Left cardiac atrium (tissue), 4 donors: ENCODE results near the gene GSTT2B. TPM values are rescaled to one million over a fixed set of nuclear protein-coding genes. Genes with fewer than 3 reads are reported as not detected.
"Not testable (repeated sequence)": the region's sequence is repeated elsewhere in the genome, so short reads cannot be mapped to it uniquely, and the experiment has no call there.

Experiments used
- ATAC-seq, 2 donors: fragments of 200-7000 bp; cut with Tn5 transposase; one replicate each; pipeline ENCODE4 v1.9.1; 2020; ENCODE audit warnings: mild to moderate bottlenecking in 2 of 2, moderate library complexity in 2 of 2
- DNase-seq: peaks from one replicate; pipeline ENCODE4 v3.0.0-alpha.2; 2020
- intact Hi-C, 2 donors: fragments of 100-400 bp; cut with DNase I; formaldehyde crosslinking; loops; one replicate each; pipeline versions ENCODE4 v1.14.1 to v1.15.1; 2022 to 2023
- long read RNA-seq: library from polyadenylated mRNA; unstranded; transcript quantifications from one replicate; pipeline ENCODE4 v2.0.0, GENCODE V29; 2021
- total RNA-seq, 2 donors: library from RNA; stranded (reverse); fragmentation: NEBNext Ultra II Directional; extraction: Animal tissue kit (Norgen Biotek cat#: 25700); gene quantifications; one replicate each; pipeline ENCODE4 v1.2.1, GENCODE V29; 2021
- donor health status: DM: no; HTN: yes; CAD: no.
- donor health status: DM: no; HTN: yes; CAD: no; lungs with severe emphysema.
- donor health status: DM: yes; HTN: yes; CAD: no.
- donor health status: Dilated cardiomyopathy.

Gene GSTT2B, protein sequence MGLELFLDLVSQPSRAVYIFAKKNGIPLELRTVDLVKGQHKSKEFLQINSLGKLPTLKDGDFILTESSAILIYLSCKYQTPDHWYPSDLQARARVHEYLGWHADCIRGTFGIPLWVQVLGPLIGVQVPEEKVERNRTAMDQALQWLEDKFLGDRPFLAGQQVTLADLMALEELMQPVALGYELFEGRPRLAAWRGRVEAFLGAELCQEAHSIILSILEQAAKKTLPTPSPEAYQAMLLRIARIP
- total RNA-seq: 1 to 10 TPM; 4.8 to 7.9 TPM
- long read RNA-seq, partial matches to known transcripts: 0 of 1 reads
- long read RNA-seq, other reads (novel, unspliced or antisense): 0 of 1 reads

DNA sequence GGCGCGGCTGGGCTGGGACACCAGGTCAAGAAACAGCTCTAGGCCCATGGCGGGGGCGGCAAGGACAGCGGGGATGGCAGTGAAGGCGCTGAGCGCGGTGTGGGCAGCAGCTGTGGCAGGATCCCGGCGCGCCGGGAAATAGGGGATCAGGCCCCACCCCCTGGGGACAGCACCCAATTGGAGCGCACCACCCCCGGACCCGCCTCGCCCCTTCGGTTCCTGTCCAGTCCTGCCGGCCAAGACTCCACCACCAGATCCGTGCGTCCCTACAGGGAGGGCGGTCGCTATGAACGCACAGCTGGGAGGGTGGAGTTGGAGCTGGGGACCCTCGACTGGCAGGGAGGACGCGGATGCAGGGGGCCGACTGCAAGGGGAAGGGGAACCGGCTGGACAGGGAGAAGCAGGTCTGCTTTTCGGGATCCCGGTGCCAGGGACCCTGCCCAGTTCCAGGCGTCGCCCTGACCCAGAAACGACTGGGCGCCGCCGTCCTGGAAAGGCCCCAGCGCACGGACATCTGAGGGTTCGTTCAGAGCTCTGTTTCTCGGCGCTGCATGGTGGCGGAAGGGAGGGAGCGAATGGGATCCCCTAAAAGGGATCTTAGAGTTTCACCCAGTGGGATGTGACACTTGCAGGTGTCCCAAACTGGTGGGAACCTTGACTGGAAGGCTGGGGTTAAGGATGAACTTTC lies at the start of gene GSTT2B:
Gene GSTT2B (minus strand): TSS at position 112 of the 688 bp plus-strand sequence. CDS start 64 bp downstream, at position 48.
- intact Hi-C loops, DNase-seq: not testable (repeated sequence)
- peak; percentile 90 to 92 for ATAC-seq

DNA sequence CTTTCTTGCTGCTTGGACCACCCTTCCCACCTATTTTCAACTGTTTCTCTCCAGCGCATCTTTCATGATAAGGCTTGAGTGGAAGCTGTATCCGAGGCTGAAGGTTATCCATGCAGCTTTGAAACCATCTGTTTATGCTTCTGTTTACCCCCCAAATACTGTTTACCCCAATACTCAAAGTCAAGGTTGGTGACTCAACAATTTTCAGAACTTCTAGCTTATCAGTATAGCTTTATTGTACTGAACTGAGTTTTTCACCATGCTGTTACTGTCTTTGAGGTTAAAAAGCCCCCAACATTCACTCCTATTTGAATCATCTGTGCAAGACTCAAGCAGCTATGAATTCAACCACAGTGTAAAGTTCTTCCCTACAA lies 49.0 kb upstream of the GSTT2B start:
- ATAC-seq (no peak), DNase-seq (no peak)
- intact Hi-C loops: no loop called here

DNA sequence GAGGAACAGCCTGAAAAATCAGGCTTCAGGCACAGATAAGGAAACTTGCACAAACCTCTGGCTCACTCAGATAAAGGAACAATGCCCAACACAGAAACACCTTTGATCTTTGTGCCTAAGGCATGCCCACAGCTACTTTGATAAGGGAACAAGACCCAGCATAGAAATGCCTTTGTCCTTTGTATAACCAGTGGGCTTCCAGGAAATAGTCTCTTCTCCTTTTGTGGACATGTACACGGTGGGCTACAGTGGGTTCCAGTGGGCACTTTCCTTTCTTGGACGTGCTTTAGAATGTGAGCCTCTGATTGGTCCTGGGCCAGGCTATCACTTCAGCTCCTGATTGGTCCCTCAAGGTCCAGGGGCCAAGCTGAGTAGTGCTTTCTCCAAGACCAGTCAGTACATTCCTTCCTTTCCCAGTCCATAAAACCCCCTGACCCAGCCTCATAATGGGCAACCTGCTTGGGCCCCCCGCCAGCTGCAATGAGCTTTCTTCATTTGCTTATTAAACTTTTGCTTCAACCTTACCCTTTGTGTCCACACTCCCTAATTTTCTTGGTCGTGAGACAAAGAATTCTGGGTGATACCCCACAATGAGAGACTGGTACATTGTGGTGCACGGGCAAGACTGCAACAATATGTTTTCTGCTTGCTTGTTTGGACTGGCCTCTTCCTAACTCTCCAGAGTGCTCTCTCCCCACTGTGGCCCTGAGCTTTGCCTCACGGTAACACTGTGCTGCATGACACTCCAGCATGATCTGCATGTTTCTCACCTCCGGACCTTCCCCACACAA lies 48.4 kb upstream of the GSTT2B start:
- intact Hi-C loops: no loop called here
- no peak for DNase-seq
- no peak for ATAC-seq

DNA sequence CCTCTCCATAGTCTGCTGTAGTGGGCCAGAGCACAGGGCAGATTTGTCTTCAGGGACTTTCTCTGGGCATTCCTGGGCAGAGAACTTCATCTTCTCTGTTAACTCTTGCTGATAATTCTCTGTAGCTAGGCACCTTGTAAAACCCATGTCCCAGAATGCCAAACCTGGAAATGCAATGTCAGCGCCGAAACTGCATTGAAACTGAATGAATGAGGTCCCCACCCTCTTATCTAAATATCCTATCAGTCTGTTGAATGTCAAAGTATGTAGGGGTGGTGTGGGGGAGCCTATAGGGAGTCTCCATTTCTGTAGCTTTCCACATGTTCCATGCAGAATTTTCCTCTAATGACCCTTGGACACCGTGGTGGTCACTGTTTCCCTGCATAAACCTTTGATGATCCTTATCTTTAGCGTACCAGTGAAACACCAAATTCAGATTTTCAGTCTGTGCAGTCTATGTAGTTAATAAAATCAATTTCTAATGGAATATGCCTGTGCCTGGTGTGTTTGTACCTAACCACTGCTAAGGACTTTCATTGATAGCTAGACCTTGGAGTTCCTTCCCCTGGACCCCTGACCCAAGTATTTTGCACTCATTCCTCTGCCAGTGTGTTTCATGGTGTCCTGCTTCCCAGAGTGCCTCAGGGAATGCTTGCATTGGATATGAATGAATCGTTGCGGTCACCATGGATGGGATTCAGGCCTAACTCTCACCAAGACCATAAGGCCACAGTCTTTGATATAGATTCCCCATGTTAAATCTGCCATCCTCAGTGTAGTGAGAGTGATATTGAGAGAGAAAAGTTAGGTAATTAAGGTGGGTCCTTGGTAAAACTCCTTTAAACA lies 47.6 kb upstream of the GSTT2B start:
- intact Hi-C loops: no loop called here
- ATAC-seq (no peak), DNase-seq (no peak)

DNA sequence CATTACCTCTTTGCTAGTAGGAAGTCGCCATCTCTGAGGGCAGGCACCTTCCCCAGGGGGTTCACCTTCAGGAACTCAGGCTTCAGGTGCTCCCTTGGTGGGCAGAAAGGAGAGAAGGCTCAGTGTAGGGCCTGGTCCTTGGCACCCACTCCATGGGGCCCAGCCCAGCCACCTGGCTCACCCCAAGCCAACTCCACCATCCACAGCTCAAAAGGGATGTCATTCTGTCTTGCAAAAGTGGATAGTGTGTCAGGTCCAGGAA lies 47.0 kb upstream of the GSTT2B start:
- no peak for DNase-seq
- intact Hi-C loops: no loop called here
- ATAC-seq: no peak

DNA sequence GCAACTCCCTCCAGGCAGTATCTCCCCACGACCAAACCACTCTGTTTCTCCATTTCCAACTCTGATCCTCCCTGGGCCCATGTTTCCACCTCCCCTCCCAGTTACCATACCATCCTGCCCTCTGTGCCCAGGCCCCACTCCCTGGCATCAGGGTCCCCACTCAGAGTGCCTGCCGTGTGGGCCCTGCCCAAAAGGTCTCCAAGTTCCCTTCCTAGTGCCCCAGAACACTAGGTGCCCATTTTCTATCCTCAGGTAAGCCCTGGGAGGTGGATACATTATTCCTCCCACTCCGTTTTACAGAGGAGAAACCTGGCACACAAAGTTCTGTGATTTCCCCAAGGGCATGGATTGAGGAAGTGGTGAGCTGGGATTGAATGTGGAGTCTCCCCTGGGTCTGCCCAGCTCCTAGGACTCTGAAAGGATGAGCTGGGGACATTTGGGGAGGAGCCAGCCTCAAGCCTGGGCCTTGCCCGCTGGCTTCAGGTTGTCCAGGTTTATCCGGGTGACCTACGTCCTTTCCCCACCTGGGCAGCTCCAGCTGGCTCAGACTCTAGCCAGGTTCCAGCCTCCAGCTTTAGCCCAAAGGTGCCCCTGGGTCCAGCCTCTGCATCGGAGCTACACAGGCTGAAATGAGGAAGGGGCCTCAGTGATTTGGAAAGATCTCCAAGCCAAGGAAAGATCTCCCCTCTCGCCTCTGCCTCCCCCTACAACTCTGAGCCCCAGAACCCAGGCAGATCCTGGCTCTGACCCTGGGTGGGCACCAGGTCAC lies 46.4 kb upstream of the GSTT2B start:
- DNase-seq (no peak), ATAC-seq (no peak)
- intact Hi-C loops: no loop called here

DNA sequence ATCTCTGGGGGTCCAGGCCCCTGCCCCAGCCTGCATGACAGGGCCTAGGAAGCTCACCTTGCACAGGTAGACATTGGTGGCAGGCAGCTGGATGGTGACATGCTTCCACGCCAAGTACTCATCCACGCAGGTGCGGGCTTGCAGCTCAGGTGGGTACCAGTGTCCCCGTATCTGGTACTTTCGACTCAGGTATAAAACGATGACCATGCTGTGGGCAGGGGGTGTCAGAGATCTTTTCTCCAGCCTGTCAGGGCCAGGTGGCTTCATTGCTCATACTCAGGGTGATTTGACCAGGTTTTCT lies 45.9 kb upstream of the GSTT2B start:
- ATAC-seq: no peak
- DNase-seq: no peak
- intact Hi-C loops: no loop called here

DNA sequence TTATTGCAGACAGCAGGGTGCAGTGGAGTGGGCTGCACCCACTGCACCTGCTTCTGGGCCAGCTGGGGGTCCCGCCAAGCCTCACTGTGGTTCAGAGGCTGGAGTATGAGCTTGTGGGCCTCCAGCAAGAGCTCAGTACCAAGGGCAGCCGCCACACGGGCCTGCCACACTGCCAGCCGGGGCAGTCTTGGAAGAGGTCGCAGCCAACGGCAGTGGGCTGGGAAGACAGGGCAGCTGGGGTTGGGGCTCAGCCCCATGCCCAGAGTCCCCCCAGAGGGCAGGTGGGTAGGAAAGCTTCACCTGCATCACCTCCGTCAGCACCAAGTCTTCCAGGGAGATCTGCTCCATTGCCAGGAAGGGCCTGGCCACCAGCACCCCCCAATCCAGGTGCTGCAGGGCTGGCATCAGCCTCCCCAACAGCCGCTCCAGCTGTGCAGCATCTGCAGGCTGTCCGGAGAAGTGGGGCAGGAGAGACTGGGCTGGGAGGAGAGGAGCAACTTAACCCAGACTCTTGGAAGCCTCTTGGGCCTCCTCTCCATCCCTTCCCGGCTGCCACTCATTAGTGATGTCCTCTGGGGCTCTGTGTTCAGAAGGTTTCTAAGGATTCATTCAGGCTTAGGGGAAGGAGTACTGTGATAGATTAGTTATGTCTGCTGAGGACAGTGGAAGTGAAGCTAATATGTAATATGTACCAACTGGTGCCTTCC lies 45.4 kb upstream of the GSTT2B start:
- DNase-seq (no peak), ATAC-seq (no peak)
- intact Hi-C loops: no loop called here

DNA sequence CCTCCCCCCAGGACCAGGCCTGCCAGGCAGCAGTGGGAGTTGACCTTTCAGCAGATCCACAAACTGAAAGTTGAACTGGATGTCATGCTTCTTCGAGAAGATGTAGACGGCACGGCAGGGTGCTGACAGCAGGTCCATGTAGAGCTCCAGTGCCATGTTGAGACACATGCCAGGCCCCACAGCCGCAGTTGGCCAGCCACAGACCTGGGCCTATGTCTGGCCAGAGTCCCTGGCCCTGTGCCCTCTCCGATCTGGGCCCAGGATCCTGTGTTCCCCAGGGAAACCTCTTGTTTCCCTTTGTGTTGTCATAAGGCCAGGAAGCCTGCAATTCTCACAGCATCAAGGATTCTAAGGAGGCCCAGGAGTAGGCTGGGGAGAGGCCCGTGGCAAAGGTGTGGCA lies 44.2 kb upstream of the GSTT2B start, which contains the start of gene GSTT4:
Gene GSTT4 (minus strand): TSS at position 253 of the 400 bp plus-strand sequence. CDS start 97 bp downstream, at position 156.
- ATAC-seq (peak; percentile 68 to 94), DNase-seq (peak; percentile 61)
- intact Hi-C loops: no loop called here

DNA sequence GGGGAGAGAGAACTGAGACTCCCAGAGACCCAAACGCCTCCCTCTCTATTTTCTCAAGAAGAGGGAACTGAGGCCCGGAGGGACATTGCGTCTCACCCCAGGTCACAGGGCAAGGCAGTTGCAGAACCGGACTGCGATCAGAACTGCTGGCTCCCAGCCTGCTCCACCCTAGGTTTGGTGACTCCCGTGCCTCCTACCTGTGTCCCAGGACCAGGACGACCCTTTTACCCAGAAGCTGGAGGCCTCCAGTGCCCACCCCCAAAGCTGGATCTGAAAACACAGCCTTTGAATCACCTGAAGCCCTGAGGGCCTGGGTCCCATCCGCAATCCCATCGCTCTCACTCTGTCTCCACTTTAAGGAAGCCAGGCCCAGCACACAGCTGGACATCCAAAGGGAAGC lies 42.9 kb upstream of the GSTT2B start:
- intact Hi-C loops: no loop called here
- ATAC-seq (no peak), DNase-seq (no peak)

DNA sequence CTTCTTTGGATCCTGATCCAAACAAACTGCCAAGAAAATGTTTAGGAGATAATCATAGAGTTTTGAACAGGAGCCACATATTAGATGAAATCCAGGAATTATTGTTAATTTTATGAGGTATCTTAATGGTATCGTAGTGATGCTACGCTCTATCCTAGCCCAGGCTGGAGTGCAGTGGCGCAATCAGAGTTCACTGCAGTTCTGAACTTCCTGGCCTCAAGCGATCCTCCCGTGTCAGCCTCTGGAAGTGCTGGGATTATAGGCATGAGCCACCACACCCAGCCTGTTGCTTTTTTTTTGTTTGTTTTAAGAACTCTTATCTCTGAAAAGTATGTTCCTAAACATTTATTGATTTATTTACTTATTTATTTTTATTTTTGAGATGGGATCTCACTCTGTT lies 41.9 kb upstream of the GSTT2B start:
- intact Hi-C loops: no loop called here
- ATAC-seq (no peak), DNase-seq (no peak)

DNA sequence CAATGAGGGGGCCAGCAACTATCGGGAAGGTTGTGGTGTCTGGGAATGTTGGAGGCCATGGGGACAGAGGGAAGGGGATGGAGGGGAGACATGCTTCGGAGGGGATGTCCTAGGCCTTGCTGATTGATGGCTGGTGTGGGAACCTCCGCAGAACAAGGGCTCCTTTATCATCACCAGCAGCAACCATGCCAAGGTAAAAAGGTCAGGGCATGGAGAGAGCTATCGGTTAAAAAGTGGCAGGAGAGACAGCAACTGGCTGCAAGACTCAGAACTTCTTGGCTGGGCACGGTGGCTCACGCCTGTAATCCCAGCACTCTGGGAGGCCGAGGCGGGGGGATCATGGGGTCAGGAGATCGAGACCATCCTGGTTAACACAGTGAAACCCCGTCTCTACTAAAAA lies 41.3 kb upstream of the GSTT2B start:
- ATAC-seq (no peak), DNase-seq (no peak)
- intact Hi-C loops: no loop called here

DNA sequence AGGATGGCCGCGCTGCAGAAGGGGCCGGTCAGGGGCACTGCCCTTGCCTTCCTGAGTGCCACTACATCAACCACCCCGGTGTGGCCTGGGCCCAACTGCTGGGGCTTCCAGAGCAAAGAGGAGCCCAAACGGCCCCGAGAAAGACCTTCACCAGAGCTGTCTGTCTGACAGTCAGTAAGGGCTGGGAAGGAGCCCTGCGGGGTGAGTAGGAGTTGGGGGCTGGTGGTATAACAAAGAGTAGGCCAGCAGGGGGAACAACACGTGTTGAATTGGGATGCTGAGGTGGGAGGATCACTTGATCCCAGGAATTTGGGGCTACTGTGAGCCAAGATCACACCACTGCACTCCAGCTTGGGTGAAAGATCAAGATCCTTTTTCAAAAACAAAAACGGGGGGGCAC lies 40.3 kb upstream of the GSTT2B start:
- DNase-seq (no peak), ATAC-seq (no peak)
- intact Hi-C loops: no loop called here

DNA sequence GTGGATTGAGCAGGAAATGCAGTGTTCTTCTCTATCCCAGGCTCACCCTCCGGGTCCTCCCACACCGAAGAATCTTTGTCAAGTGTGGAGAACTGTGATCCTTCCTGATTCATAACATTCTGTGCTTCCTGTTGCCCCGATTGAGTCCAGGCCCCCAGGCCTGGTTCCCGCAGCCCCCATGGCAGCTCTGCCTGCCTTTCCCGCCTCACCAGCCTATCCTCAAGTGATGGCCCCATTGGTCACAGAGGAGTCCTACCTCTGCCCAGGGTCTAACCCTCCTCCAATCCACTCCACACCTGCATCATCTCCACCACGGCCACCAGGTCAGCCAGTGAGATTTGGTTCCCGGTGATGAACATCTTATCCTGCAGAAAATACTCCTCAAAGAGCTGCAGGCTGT lies 38.8 kb upstream of the GSTT2B start:
- ATAC-seq, DNase-seq: not testable (repeated sequence)
- intact Hi-C loops: loop anchor here in 1 of 2 donors (5.0 kb wide), 1 partner anchor 47 kb away; no protein-coding TSS in a partner anchor

DNA sequence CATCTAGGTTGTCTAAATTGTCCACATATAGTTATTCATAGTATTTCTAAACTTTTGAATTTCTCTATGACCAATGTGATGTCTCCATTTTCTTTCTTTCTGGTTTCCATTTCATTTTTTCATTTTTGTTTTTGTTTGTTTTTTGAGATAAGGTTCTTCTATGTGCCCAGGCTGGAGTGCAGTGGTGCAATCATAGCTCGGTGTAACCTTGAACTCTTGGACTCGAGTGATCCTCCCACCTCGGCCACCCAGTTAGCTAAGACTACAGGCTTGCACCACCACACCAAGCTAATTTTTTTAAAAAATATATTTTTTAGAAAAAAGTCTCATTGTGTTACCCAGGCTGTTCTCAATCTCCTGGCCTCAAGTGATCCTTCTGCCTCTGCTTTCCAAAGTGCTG lies 36.1 kb upstream of the GSTT2B start:
- ATAC-seq (no peak), DNase-seq (no peak)
- intact Hi-C loops: loop anchor here in 1 of 2 donors (5.0 kb wide), 1 partner anchor 45 kb away; no protein-coding TSS in a partner anchor

DNA sequence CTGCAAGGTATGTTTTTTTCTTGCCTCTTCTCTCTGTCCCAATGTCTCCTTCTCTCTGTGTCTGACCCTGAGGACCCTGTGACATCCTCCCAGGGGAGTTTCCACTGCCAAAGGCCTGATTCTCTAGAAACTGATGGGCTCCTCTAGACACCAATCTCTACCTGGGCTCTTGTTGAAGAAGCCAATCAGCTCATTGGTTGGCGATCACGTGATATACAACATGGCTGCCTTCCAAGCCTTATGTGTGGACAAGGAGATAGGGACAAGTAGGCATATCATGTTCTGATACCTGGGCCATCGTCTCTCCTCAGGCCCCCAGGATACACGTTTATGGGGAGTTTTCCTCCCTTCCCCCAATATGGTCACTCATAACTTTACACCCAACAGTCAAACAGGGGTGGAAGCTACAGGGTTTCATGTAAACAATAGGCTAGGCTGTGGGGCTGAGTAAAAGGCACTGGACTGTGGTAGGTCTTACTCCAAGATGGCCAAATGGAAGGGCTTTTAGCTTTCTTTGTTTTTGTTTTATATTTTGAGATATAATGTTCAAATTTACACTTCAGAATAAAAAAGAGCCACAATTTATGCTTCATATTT lies 32.7 kb upstream of the GSTT2B start:
- DNase-seq, ATAC-seq, intact Hi-C loops: not testable (repeated sequence)

DNA sequence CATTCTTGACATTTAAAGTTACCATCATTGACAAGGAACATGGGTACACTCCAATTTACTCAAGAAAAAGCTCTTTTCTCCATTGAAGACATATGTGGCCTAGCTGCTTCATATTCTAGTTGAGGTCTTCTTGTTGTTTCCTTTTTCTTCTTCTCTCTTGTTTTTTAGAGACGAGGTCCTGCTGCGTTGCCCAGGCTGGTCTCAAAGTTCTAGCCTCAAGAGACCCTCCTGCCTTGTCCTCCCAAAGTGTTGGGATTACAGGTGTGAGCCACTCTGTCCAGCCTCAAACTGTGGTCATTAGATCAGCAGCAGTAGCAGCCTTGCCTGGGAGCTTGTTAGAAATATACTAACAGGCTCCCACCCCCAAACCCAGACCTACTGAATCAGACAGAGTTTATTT lies 32.1 kb upstream of the GSTT2B start:
- intact Hi-C loops: not testable (repeated sequence)

More for the DNA sequence above, 32.1 kb upstream of the GSTT2B start:
- DNase-seq, ATAC-seq: not testable (repeated sequence)
